Natural killer cell (primary cell): ENCODE results near the gene WDR49. TPM values are rescaled to one million over a fixed set of nuclear protein-coding genes. Genes with fewer than 3 reads are reported as not detected.

Source experiments
- ATAC-seq, 3 donors: fragments of 150-1000 bp in 2 of 3; fragments of 200-7000 bp in 1 of 3; cut with Tn5 transposase; 1 replicate in 1 of 3; 2 replicates in 2 of 3; pipeline ENCODE4 v1.10.0; 2021; ENCODE audit warnings: mild to moderate bottlenecking in 2 of 3, moderate library complexity in 2 of 3
- DNase-seq, 2 donors: peaks; one replicate each; pipeline versions ENCODE4 v3.0.0 to v3.0.0-alpha.2; 2013 to 2021; ENCODE audit warnings: mixed read lengths in 1 of 2
- H3K27ac ChIP-seq: one replicate; pipeline ENCODE4 v1.5.1; 2013; ENCODE audit warnings: mild to moderate bottlenecking, low read length
- H3K27me3 ChIP-seq: one replicate; pipeline ENCODE4 v1.6.1; 2013; ENCODE audit warnings: low read length; ENCODE audit not compliant: control insufficient read depth, insufficient read depth
- H3K36me3 ChIP-seq: one replicate; pipeline ENCODE4 v1.6.1; 2013; ENCODE audit warnings: low read length; ENCODE audit not compliant: control insufficient read depth, insufficient read depth
- H3K4me1 ChIP-seq: one replicate; pipeline ENCODE4 v1.6.1; 2013; ENCODE audit warnings: low read length; ENCODE audit not compliant: control insufficient read depth, insufficient read depth
- H3K4me3 ChIP-seq: one replicate; pipeline ENCODE4 v1.5.1; 2013; ENCODE audit warnings: low read length
- H3K9me3 ChIP-seq: one replicate; pipeline ENCODE4 v1.6.1; 2013; ENCODE audit warnings: low read length; ENCODE audit not compliant: control insufficient read depth, insufficient read depth
- H3K27ac Mint-ChIP-seq, 2 donors: one replicate each; pipeline ENCODE4 v1.8.0; 2022; ENCODE audit warnings: mild to moderate bottlenecking in 2 of 2, mixed read lengths in 2 of 2, moderate library complexity in 1 of 2
- H3K27me3 Mint-ChIP-seq, 2 donors: one replicate each; pipeline ENCODE4 v1.8.0; 2022; ENCODE audit warnings: low read depth in 2 of 2, mixed read lengths in 2 of 2
- H3K36me3 Mint-ChIP-seq: one replicate; pipeline ENCODE4 v1.8.0; 2022; ENCODE audit warnings: mixed read lengths
- H3K4me1 Mint-ChIP-seq, 2 donors: one replicate each; pipeline ENCODE4 v1.8.0; 2022; ENCODE audit warnings: mixed read lengths in 2 of 2
- H3K4me3 Mint-ChIP-seq: one replicate; pipeline ENCODE4 v1.8.0; 2022; ENCODE audit warnings: mild to moderate bottlenecking, moderate library complexity, mixed read lengths
- H3K9me3 Mint-ChIP-seq, 2 donors: one replicate each; pipeline ENCODE4 v1.8.0; 2022; ENCODE audit warnings: mixed read lengths in 2 of 2
- WGBS: methylation state at CpG from one replicate; pipeline ENCODE4 v1.1.7; 2013; ENCODE audit warnings: missing lambda C conversion rate; ENCODE audit not compliant: insufficient coverage; 5-methylcytosine and 5-hydroxymethylcytosine counted together
- intact Hi-C: fragments of 100-400 bp; cut with micrococcal nuclease; formaldehyde crosslinking; loops from one replicate; pipeline ENCODE4 v1.14.2; 2022
- total RNA-seq, 4 donors: library from RNA; stranded (reverse); fragments of 120-200 nt in 1 of 4; gene quantifications; one replicate each; pipeline versions ENCODE4 v1.2.3 to v1.2.4, GENCODE V29; 2013 to 2022
- TF ChIP-seq, protein P1 (sequence below): fragments of 200-600 bp; IDR thresholded peaks from one replicate; pipeline ENCODE4 v1.8.0; 2022; ENCODE audit warnings: antibody characterized with exemption

Gene WDR49
- total RNA-seq, 3 donors from 2014 or later (not counting 1 experiment from before 2014, with no cell fraction given) = 1.4 to 1.9 (median 1.5) TPM

- no peak overlapping the region for H3K4me3 Mint-ChIP-seq
- ATAC-seq (no peak), DNase-seq (no peak)
- Histone ChIP-seq H3K36me3 (no peaks in the 10 kb centered on the region), H3K4me1 (no peaks in the 10 kb centered on the region), H3K9me3 (no peaks in the 10 kb centered on the region), H3K27me3 (no peaks in the 10 kb centered on the region), H3K27ac (no peak overlapping the region), H3K4me3 (no peak overlapping the region)
- H3K9me3 Mint-ChIP-seq = no peaks in the 10 kb centered on the region
- H3K4me1 Mint-ChIP-seq = peaks cover 0 to 1% of the 10 kb centered on the region in 2 donors
- intact Hi-C loops = no loop called here
- H3K36me3 Mint-ChIP-seq = no peaks in the 10 kb centered on the region
- peaks cover 0 to 7% of the 10 kb centered on the region in 2 donors for H3K27me3 Mint-ChIP-seq
- H3K27ac Mint-ChIP-seq = no peak overlapping the region
- WGBS = 69% methylated on average over 1 of the region's 1 CpG
- TF ChIP-seq, protein P1, sequence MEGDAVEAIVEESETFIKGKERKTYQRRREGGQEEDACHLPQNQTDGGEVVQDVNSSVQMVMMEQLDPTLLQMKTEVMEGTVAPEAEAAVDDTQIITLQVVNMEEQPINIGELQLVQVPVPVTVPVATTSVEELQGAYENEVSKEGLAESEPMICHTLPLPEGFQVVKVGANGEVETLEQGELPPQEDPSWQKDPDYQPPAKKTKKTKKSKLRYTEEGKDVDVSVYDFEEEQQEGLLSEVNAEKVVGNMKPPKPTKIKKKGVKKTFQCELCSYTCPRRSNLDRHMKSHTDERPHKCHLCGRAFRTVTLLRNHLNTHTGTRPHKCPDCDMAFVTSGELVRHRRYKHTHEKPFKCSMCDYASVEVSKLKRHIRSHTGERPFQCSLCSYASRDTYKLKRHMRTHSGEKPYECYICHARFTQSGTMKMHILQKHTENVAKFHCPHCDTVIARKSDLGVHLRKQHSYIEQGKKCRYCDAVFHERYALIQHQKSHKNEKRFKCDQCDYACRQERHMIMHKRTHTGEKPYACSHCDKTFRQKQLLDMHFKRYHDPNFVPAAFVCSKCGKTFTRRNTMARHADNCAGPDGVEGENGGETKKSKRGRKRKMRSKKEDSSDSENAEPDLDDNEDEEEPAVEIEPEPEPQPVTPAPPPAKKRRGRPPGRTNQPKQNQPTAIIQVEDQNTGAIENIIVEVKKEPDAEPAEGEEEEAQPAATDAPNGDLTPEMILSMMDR = no peak
Measured at GRCh38 chr3:167489571-167489970, 164.2 kb downstream of the WDR49 start.

DNA sequence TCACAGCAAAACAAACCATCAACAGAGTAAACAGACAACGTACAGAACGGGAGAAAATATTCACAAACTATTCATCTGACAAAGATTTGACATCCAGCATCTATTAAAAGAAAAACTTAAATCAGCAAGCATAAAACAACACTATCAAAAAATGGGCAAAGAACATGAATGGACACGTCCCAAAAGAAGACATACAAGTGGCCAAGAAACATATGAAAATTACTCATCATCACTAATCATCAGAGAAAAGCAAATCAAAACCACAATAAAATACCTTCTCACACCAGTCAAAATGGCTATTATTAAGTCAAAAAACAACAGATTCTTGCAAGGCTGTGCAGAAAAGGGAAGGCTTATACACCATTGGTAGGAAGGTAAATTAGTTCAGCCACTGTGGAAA lies 166.2 kb downstream of the WDR49 start:
- H3K36me3 ChIP-seq = no peaks in the 10 kb centered on the region
- no peak overlapping the region for H3K4me3 ChIP-seq
- DNase-seq (no peak), ATAC-seq (no peak)
- Mint-ChIP-seq H3K27me3 (peaks cover 0 to 3% of the 10 kb centered on the region in 2 donors), H3K4me3 (no peak overlapping the region), H3K27ac (no peak overlapping the region), H3K36me3 (no peaks in the 10 kb centered on the region), H3K4me1 (peaks cover 0 to 5% of the 10 kb centered on the region in 2 donors), H3K9me3 (peaks cover 0 to 2% of the 10 kb centered on the region in 2 donors)
- H3K27me3 ChIP-seq = no peaks in the 10 kb centered on the region
- no peaks in the 10 kb centered on the region for H3K4me1 ChIP-seq
- H3K27ac ChIP-seq = no peak overlapping the region
- intact Hi-C loops = no loop called here
- H3K9me3 ChIP-seq = no peaks in the 10 kb centered on the region
- 91% methylated on average over 3 of the region's 3 CpGs for WGBS
- TF ChIP-seq, protein P1 = no peak

DNA sequence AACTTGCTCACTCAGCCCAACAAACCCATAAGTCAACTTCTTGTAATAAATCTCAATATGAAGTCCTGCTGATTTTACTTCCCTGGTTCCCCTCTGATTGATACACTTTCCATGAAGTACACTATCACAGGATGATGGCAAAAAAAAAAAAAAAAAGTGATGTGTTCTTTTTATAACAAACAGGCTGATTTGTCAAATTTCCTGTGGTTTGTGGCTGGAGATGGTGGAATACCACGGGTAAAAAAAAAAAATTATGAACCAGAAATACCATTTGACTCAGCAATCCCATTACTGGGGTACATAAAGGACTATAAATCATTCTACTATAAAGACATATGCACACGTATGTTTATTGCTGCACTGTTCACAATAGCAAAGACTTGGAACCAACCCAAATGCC lies 169.2 kb downstream of the WDR49 start:
- Histone ChIP-seq H3K36me3 (no peaks in the 10 kb centered on the region), H3K27me3 (no peaks in the 10 kb centered on the region), H3K4me1 (no peaks in the 10 kb centered on the region), H3K27ac (no peak overlapping the region), H3K9me3 (no peaks in the 10 kb centered on the region), H3K4me3 (no peak overlapping the region)
- no peak for ATAC-seq
- no peak overlapping the region for H3K4me3 Mint-ChIP-seq
- peaks cover 0 to 3% of the 10 kb centered on the region in 2 donors for H3K27me3 Mint-ChIP-seq
- no peaks in the 10 kb centered on the region for H3K36me3 Mint-ChIP-seq
- intact Hi-C loops = no loop called here
- H3K27ac Mint-ChIP-seq = no peak overlapping the region
- TF ChIP-seq, protein P1 = no peak
- H3K4me1 Mint-ChIP-seq = peaks cover 0 to 5% of the 10 kb centered on the region in 2 donors
- no peak for DNase-seq
- 43% methylated on average over 1 of the region's 2 CpGs for WGBS
- peaks cover 4 to 6% of the 10 kb centered on the region in 2 donors for H3K9me3 Mint-ChIP-seq
